ENCODE measurements around the gene TRIM54. TPM values are rescaled to one million over a fixed set of nuclear protein-coding genes. Genes with fewer than 3 reads are reported as not detected.

The TRIM54 gene
- polyA plus RNA-seq, 3 donors, result not detected

DNA sequence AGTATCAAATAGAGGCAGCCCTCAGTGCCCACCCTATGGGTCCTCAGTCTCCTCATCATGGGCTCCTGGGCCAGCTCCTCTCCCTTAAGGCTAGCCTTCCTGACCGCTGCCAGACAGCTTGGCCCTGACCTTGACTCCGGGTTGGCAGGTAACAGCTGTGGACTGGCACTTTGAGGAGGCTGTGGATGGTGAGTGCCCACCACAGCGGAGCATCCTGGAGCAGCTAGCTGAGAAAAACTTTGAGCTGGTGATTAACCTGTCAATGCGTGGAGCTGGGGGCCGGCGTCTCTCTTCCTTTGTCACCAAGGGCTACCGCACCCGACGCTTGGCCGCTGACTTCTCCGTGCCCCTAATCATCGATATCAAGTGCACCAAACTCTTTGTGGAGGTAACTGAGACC, 46.1 kb upstream of the TRIM54 start:
- intact Hi-C loops (cut with micrococcal nuclease), result no loop called here
- Mint-ChIP-seq H3K36me3 (peaks cover 97 to 100% of the 10 kb centered on the region in 2 donors), H3K27ac (peak overlapping the region in 2 of 7 donors; percentile 3 to 14), H3K4me3 (no peak overlapping the region), H3K27me3 (ENCODE audit: low read depth in 3 of 3) (peaks cover 0 to 1% (median 0%) of the 10 kb centered on the region in 3 donors), H3K4me1 (no peaks in the 10 kb centered on the region), H3K9me3 (no peaks in the 10 kb centered on the region)
- Histone ChIP-seq H3K4me1 (ENCODE audit: control insufficient read depth in 1 of 2, insufficient read depth in 2 of 2, low read length in 2 of 2) (no peaks in the 10 kb centered on the region), H3K4me3 (replicated peaks in 1 of 3; ENCODE audit: low read depth in 2 of 3, low read length in 3 of 3) (no peak overlapping the region), H2AFZ (ENCODE audit: insufficient read depth, low read depth, low read length, poor library complexity, severe bottlenecking) (no peak overlapping the region), H3K4me2 (replicated peaks; ENCODE audit: extremely low read depth, low read length, poor library complexity, severe bottlenecking) (no peak overlapping the region), H3K79me2 (ENCODE audit: insufficient read depth, low read length) (no peaks in the 10 kb centered on the region), H3K9ac (ENCODE audit: insufficient read depth, low read length, poor library complexity, severe bottlenecking) (no peak overlapping the region), H3K27me3 (ENCODE audit: control insufficient read depth in 2 of 2, insufficient read depth in 2 of 2, low read length in 2 of 2) (no peaks in the 10 kb centered on the region), H3K27ac (ENCODE audit: low read depth in 1 of 2, low read length in 2 of 2) (no peak overlapping the region), H3K9me3 (replicated peaks in 1 of 2; ENCODE audit: control insufficient read depth in 1 of 2, insufficient read depth in 1 of 2, low read length in 2 of 2) (no peaks in the 10 kb centered on the region), H3K36me3 (replicated peaks in 1 of 2; ENCODE audit: control insufficient read depth in 1 of 2, insufficient read depth in 2 of 2, low read length in 2 of 2) (peaks cover 94 to 100% of the 10 kb centered on the region in 2 donors), H4K20me1 (ENCODE audit: insufficient read depth, low read length) (no peaks in the 10 kb centered on the region)
- TF ChIP-seq, protein P1, sequence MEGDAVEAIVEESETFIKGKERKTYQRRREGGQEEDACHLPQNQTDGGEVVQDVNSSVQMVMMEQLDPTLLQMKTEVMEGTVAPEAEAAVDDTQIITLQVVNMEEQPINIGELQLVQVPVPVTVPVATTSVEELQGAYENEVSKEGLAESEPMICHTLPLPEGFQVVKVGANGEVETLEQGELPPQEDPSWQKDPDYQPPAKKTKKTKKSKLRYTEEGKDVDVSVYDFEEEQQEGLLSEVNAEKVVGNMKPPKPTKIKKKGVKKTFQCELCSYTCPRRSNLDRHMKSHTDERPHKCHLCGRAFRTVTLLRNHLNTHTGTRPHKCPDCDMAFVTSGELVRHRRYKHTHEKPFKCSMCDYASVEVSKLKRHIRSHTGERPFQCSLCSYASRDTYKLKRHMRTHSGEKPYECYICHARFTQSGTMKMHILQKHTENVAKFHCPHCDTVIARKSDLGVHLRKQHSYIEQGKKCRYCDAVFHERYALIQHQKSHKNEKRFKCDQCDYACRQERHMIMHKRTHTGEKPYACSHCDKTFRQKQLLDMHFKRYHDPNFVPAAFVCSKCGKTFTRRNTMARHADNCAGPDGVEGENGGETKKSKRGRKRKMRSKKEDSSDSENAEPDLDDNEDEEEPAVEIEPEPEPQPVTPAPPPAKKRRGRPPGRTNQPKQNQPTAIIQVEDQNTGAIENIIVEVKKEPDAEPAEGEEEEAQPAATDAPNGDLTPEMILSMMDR (IDR thresholded peaks at IDR 0.05), result no peak
- WGBS (ENCODE audit: insufficient coverage), result 96% methylated on average over 4 of the region's 12 CpGs
- no peak for DNase-seq

DNA sequence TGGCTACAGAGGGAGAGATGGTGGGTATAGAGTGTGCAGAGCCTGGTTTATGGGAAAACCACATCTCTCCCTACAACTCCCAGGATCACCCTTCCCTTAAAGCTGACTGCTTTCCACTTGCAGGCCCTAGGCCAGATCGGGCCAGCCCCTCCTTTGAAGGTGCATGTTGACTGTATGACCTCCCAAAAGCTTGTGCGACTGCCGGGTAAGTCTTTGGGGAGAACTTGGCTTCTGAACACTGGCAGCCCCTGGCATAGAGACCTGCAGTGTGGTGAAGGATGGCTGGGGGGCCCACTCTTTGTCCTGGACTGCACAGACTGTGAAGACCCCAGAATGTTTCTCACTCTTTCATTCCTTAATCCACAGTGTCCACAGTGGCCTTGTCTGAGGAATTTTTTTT, 45.6 kb upstream of the TRIM54 start:
- H4K20me1 ChIP-seq (ENCODE audit: insufficient read depth, low read length), result no peaks in the 10 kb centered on the region
- Mint-ChIP-seq H3K27me3 (ENCODE audit: low read depth in 3 of 3) (peaks cover 0 to 1% (median 0%) of the 10 kb centered on the region in 3 donors), H3K4me1 (no peaks in the 10 kb centered on the region), H3K9me3 (no peaks in the 10 kb centered on the region), H3K36me3 (peaks cover 97 to 100% of the 10 kb centered on the region in 2 donors), H3K4me3 (no peak overlapping the region), H3K27ac (no peak overlapping the region)
- no peaks in the 10 kb centered on the region for H3K79me2 ChIP-seq (ENCODE audit: insufficient read depth, low read length)
- no peak overlapping the region for H3K9ac ChIP-seq (ENCODE audit: insufficient read depth, low read length, poor library complexity, severe bottlenecking)
- intact Hi-C loops (cut with micrococcal nuclease), result no loop called here
- TF ChIP-seq, protein P1 (IDR thresholded peaks at IDR 0.05), result no peak
- peaks cover 94 to 100% of the 10 kb centered on the region in 2 donors for H3K36me3 ChIP-seq (replicated peaks in 1 of 2; ENCODE audit: control insufficient read depth in 1 of 2, insufficient read depth in 2 of 2, low read length in 2 of 2)
- DNase-seq, result no peak
- H3K4me1 ChIP-seq (ENCODE audit: control insufficient read depth in 1 of 2, insufficient read depth in 2 of 2, low read length in 2 of 2), result no peaks in the 10 kb centered on the region
- H2AFZ ChIP-seq (ENCODE audit: insufficient read depth, low read depth, low read length, poor library complexity, severe bottlenecking), result no peak overlapping the region
- no peaks in the 10 kb centered on the region for H3K9me3 ChIP-seq (replicated peaks in 1 of 2; ENCODE audit: control insufficient read depth in 1 of 2, insufficient read depth in 1 of 2, low read length in 2 of 2)
- H3K4me2 ChIP-seq (replicated peaks; ENCODE audit: extremely low read depth, low read length, poor library complexity, severe bottlenecking), result no peak overlapping the region
- H3K27me3 ChIP-seq (ENCODE audit: control insufficient read depth in 2 of 2, insufficient read depth in 2 of 2, low read length in 2 of 2), result no peaks in the 10 kb centered on the region
- H3K27ac ChIP-seq (ENCODE audit: low read depth in 1 of 2, low read length in 2 of 2), result no peak overlapping the region
- H3K4me3 ChIP-seq (replicated peaks in 1 of 3; ENCODE audit: low read depth in 2 of 3, low read length in 3 of 3), result no peak overlapping the region
- 88% methylated on average over 1 of the region's 3 CpGs for WGBS (ENCODE audit: insufficient coverage)

All from CD14-positive monocyte (primary cell).